NCI-H1417 treated with DMSO at 0.1 percent for 48 hours (cell line): ENCODE measurements around the gene TMEM35B.
"Not testable (repeated sequence)": the region's sequence is repeated elsewhere in the genome, so short reads cannot be mapped to it uniquely, and the experiment has no call there.

Experiments
- DNase-seq: peaks from one replicate; lab custom pipeline; 2025; lab: John Stamatoyannopoulos, UW

TMEM35B gene

DNA sequence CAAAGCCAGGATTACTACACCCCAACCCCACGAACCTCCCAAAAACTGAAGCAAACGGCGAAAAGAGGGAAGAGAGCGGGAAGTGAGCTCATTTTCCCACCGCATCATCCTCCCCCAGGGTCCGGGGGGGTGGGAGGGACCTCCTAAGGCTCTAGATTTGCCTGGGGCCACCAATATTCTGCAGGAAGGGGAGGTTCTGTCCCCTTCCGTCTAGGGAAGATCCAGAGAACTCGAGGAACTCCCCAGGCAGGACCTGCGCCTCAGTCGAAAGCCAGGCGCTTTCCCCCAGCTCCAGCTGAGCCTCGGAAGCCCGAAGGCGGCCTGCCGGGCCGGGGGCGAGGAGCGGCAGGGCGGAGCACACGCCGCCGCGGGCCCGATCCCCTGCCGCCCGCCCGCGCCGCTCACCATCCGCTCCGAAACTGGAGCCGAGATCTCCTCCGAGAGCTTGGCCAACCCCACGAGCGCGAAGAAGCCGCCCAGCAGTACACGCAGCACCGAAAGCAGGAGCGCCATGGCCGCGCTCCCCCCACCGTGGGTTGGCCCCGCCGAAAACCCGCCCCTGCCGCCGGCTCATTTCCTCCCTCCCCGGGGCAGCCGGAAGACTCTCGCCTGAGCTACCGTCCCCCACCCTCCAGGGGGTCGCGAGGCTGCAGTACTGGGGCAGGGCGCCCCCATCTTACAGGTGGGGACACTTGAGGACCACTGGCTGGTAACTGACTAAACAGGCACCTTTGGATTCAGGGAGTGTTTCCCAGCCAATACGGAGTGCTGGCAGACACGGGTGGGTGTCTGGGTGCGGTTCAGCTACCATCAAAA, at the start of gene TMEM35B:
Gene TMEM35B, minus strand, starts transcription at position 555 of the 816 bp plus-strand sequence. Its CDS starts 42 bp downstream, at position 513.
- DNase-seq: no peak

DNA sequence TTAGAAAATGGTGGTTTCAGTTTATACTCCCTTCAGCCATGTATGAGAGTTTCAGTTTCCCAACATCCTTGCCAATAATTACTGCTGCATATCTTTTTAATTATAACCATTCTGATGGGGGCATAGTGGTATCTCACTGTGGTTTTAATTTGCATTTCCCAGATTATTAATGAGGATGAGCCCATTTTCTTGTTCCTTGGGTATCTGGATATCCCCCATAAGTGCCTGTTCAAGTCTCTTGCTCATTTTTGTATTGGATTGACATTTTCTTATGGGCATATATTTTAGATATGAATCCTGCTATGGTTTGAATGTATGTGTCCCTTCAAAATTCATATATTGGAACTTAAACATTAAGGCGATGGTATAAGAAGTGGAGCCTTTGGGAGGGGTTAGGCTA, 48.2 kb upstream of the TMEM35B start:
- no peak for DNase-seq

DNA sequence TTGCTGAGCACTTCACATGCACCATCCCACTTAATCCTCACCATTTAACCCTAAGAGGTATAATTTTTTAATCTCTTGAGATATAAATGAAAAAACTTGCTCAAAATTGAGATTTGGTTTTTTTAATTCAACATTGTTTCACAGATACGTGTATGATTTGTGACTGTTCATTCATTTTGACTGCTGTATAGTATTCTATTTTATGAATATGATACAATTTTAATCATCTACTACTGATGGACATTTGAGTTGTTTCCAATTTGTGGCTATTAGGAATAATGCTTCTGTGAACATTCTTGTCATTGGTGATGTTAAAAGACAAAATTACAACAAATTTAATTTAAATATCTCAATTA, 47.2 kb upstream of the TMEM35B start:
- no peak for DNase-seq

DNA sequence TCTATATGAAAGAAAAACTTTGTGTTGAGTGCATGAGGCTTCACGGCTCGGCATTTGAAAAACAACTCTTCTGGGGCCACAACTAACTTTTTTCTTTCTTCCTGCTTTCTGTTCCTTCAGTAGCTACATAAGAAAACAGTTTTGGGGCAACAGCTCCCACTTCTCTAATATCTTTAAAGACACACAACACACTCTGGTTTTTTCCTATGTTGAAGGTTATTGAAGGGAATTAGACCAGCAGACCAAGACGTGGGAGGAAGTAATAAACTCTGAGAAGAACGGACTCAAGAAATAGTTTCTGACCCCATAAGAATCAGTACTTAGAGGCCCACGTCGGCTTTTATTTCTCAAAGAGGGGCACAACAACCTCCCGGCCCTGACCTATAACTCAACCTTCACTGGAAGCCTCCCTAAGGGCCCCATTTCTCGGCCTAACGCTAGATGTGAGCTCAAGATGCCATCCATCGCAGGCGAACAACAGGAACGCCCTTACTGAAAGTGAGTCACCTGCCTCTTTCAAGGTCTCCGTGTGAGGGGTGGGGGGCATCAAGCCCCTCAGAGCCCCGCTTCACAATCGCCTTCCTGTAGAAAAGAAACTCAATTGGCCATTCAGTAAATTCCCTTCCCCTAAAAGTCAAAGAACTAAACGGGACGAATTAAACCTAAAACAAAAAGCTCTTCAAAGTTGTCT, 45.8 kb upstream of the TMEM35B start:
- no peak for DNase-seq

DNA sequence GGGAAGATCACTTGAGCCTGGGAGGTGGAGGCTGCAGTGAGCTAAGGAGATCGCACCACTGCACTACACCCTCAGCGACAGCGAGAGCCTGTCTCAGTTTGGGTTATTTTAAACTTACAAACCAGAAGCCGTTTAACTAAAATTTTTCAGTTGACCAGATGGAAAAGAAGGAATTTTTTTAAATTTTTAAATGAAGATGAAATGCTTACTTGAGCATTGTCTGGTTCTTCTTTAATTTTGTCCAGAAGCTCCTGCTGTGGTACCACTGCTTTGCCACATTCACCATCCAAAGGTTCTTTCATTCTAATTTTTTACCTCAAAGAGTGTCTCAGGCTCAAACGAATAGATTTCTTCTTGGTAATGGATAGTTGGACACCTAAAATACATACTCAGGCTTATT, 45.2 kb upstream of the TMEM35B start:
- no peak for DNase-seq

DNA sequence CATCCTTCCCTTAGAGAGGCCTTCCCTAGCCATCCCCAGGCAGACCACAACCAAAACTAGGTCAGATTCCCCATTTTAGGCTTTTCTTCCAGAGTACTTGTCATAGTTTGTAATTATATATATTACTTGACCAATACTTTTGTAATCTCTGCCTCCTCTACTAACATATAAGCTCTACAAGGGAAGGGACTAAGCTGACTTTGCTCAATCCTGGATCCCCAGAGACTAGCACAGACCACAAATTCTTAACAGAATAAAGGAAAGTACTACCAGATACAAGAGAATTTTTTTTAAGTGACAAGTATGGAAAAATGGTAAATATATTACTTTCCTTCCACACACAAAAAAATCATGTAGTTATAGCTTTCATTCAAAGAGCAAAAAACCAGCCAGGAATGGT, 44.6 kb upstream of the TMEM35B start:
- DNase-seq: no peak

DNA sequence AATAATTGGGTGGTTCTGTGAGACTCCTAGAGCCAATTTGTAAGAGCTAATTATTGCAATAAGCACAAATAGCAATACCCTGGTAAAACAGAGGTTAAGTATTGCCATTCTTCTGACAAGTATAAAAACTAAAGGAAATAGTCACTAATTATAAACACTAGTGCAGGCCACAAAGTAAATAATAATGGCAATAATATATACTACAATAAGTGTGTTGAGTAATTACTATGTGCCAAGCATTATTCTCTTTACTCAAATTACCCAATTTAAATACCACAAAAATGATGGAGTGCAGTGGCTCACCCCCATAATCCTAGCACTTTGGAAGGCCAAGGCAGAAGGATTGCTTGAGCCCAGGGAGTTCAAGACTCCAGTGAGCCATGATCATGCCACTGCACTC, 31.3 kb upstream of the TMEM35B start:
- no peak for DNase-seq

DNA sequence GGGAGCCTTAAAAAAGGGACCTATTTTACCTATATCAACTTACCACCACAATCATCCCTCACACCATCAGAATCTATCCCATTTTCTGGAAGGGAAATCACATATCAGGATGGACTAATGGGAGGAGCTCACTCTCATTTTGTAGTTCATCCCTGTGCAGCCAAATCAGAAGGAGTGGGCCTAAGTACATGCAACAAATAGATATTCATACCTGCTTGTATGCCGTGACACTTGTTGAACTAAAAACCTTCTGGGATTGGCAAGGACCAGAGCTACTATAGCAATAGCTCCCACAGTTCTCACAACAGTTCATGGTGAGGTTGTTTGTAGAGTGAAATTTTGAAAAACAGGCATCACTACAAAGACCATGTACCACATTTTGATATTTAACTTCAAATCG, 29.3 kb upstream of the TMEM35B start:
- DNase-seq: no peak

DNA sequence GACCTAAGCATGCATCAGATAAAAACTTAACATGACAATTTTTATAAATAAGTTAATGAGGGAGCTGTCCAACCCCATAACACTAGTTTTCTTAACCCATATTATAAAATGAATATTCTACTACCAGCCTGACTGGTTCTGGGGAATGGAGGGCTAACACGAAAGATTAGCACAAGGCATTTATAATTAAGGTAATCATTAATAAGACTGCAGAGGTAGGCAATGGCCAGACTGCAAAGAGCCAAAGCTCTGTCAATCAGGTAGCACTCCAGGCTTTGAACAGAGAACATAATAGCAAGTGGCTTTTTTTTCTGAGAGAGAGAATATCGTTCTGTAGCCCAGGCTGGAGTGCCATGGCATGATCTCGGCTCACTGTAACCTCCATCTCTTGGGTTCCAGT, 20.6 kb upstream of the TMEM35B start:
- DNase-seq: no peak

DNA sequence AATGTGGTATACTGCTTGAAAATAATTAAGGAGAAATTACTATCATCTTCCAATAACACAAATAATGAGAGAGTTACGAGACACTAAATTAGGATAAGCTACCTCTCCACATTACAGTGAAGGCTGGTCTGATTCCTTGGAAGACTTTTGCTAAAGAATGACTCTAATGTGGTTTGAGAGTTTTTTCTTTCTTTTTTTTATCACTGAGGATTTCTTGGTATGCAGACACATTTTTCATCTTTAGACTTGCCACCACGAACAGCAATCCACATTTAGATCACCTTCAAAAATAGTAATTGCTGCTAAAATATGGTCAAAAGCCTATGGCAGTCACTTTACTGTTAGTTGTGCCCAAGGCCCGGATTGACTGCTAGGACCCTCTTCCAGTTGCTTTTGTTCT, 16.6 kb upstream of the TMEM35B start:
- DNase-seq: no peak

DNA sequence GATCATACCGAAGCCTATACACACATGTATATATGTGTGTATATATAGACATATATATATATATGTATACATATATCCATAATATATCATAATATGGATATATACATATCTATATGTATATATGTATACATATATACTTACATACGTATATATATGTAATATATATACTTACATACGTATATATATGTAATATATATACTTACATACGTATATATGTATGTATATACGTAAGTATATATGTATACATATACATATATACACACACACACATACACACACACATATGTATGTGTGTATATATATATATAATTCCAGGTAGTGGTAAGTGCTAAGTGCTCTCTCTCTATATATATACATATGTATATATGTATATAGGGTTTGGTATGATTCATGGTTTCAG, 9.7 kb upstream of the TMEM35B start:
- DNase-seq: no peak

DNA sequence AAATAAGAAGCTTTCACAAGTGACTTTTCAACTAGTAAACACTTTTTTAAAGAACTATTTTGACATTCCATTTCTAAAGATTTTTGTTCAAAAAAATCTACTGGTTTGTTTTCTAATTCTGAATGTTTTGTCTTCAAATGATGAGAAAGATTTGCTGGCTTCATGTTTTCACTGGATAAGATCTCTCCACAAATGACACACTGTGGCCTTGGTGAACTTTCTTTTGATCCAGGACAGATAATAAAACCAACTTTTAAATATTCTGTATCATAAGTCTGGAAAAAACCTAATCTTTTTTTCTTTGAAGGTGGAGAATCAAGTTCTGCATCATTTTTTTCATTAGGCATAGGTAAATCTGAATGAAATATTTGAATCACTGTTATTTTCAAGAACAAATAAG, 3.4 kb upstream of the TMEM35B start:
- DNase-seq: no peak

DNA sequence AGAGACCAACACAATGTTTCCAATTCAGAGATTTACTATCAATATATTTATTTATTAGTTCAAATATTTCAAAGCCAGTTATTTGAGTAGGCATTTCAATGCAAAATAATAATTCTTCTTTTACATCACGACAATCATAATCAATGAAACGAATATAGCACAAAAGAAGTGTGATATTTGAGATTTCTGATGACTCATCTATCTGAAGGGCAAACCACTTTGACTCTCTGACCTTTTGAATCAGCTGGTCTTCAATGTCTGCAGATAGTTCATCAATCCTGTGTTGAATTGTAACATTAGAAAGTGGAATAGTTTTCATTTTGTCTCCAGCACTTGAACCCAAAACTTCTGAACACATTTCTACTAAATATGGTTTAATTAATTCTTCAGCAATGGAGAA, 3.0 kb upstream of the TMEM35B start:
- no peak for DNase-seq

DNA sequence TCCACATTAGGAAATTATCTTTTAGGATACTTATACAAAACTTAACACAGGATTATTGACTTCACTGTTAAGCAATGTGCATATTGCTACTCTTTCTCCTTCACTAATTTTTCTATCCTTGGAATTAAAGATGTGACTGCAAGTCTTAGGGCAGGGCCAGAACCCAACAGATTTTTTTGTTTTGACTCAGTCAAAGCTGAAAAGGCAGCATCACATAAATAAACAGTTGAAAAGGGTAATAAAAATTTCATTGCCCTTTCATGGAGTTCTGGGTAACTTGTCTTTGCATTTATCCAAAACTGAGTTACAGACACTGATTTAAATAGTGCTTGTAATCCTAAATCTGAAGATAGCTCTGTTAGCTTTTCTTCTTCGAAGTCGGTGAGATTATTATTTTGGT, 1.9 kb upstream of the TMEM35B start:
- no peak for DNase-seq

DNA sequence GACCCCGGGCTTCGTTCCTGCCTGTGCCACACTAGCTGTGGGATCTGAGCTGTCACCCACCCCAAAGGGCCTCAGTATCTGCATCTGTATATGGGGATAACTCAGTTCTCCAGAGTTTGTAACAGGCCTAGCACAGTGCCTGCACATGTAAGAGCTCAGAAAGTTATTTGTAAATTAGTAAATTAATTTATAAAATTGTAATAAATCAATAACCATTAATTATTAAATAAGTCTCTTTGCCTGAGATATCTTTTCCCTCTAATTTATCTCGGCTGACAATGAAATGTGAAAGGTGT, 410 bp upstream of the TMEM35B start:
- not testable (repeated sequence) for DNase-seq

DNA sequence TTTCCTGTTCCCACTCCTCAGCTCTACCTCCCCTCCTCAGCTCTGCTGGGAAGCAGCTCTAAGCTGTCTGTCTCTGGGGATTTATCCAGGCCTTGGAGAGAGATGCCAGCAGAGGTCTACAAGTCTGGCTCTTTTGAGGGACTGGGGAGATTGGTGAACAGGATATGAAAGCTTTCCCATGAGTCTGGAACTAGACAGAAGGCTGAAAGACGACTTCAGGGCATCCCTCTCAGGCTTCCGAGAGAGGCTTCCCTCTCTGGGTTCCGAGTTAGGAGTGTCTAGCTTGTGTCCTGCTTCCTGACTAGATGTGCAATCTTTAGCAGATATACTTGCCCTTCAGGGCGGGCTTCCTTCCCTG, 733 bp downstream of the TMEM35B start:
- no peak for DNase-seq

DNA sequence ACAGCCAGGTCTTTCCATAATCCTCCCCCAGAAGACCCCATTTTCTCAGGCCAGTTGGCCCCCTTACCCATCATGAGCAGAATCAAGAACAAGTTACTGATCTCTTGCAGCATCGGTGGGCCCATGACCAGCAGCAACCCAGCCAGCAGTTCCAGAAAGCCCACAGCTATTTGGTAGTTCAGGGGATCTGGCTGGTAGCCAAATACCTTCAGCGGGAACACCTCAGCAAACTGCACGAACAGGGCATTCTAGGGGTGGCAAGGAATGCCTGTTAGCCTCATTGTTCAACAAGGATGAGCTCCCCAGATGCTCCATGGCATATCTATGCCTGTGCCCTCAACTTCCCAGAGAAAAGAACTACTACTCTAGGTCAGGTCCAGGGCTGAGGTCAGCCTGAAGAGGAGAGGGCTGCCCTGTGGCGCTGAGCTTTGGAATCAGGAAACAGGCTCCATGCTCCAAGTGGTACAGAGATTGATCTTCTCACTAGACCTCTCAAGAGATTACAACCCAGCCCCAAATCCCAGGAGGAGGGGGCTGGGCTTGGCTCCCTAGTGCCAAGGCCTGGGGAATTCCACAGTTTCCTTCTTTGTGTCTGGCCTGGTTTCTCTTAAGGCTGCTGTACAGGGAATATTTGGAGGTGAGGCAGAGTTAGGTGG, 1.3 kb downstream of the TMEM35B start:
- DNase-seq: no peak

DNA sequence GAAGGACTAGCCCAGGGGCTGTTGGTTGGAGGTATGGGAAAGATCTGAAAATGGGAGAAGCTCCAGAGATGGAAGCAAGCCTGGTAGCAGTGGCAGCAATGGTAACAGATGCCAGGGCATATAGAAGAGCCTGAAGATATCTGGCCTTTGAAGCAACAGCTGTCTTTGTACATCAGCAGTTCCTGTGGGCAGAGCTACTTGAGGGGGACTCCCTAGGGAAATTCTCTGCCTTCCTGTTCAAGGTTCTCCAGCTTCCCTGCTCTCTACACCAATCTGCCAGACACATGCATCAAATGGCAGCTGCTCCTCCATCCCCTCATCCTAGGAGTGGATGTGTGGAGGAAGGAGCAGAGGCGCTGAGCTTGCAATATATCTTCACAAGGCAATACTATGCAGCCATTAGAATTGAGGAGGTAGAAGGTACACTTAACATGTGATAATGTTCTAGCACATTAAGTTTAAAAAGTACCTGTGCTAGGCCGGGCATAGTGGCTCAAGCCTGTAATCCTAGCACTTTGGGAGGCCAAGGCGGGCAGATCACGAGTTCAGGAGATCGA, 2.2 kb downstream of the TMEM35B start:
- DNase-seq: no peak

DNA sequence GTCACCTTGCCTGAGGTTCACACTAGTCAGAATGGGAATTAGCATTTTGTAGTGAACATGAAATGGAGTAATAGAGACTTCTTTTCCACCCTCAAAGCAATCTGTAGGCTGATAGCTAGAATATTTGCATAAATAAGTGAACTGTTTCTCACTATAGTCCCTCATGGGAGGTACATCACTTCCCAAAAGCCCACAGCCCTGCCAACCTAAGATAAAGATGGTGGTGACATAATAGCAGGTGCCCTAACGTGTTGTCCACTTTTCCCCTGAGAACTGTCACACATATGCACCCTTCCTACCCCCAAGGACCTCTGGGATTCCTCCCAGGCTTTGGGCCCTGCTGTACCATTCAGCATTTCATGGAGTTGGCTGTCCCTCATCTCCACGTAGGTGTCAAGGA, 4.4 kb downstream of the TMEM35B start:
- no peak for DNase-seq

DNA sequence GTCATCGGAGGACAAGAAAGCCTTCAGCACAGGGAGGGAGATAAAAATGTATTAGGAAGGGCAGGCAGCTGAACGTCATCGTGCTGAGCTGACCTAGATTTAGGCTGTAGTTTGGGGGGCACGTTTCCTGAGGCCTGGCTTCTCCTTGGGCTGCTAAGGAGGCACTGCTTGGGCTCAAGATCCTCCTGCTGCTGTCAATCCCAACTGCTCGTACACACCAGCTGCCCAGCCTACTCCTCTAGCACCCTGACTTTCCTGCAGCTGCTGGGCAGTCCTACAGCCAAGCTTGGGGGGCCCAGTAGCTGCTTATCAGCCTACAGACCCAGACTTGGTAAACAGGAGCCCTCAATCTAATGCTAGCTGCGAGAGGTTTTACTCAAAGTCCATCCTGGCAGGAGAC, 6.2 kb downstream of the TMEM35B start:
- no peak for DNase-seq

DNA sequence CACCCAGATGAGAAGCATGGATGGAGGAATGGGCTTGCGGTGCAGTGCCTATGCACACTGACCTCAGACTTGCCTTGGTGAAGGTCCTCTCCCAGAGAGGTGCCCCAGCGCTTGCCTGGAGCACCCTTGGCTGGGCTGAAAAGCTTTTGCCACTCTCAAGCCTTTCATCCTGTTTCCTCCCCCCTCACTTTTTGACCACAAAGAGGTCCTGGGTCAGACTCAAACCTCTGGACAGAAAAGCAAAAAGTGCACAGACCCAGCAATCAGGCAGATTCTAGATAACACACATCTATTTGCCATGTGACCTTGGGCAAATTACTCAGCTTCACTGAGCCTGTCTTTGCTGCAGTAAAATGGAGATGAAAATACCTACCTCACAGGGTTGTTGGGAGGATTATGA, 7.3 kb downstream of the TMEM35B start:
- no peak for DNase-seq

DNA sequence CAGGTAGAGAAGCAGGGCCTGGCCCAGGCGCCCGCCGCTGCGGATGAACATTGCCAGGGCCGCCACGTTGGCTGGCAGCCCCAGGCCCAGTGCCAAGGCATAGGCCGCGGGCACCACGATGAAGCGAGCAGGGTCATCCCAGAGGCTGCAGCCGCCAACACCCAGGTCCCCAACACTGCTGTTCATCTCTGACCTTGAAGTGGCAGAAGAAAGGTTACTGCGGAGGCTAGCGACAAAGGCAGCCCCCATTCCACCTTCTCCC, 8.0 kb downstream of the TMEM35B start:
- no peak for DNase-seq

DNA sequence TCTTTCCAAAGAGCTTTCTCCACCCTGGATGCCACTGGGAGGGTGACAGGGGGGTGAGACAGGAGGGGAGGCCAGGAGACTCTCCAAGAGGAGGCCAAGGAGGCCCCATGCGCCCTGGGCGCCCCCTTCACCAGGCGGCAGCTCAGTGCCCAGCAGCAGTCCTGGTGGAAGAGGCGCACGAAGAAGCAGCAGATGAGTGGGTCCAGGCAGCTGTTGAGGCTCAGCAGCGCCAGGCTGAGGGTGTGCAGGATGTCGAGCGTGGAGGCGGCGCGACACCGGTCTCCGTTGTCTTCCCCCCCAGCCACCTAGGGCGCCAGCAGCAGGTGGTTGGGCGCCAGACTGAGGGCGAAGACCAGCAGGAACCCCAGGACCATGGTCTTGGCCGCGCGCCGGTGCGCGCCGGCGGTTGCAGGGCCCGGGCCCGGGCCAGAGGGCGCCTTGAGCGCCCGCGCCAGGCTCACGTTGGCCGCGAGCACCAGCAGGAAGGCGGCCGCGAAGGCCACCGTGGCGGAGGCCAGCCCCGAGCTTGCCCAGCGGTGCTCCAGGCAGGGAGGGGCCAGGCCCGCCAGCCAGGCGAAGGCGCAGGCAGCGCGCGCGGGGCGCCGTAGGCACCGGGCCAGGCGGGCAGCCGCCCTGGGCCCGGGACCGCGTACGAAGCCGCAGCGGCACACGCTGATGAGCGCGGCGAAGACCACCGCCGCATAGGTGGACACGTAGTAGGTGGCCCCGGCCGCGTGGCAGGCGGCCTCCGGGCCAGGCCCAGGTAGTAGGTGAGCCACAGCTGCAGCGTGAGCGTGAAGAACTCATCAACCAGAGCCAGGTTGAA, 8.6 kb downstream of the TMEM35B start:
- DNase-seq: no peak
